ENCODE data around the gene ACAA2. TPM values are rescaled to one million over a fixed set of nuclear protein-coding genes. Genes with fewer than 3 reads are reported as not detected.

The ACAA2 gene
- total RNA-seq, 4 donors from 2014 or later: 43.0 to 214 (median 147) TPM

DNA sequence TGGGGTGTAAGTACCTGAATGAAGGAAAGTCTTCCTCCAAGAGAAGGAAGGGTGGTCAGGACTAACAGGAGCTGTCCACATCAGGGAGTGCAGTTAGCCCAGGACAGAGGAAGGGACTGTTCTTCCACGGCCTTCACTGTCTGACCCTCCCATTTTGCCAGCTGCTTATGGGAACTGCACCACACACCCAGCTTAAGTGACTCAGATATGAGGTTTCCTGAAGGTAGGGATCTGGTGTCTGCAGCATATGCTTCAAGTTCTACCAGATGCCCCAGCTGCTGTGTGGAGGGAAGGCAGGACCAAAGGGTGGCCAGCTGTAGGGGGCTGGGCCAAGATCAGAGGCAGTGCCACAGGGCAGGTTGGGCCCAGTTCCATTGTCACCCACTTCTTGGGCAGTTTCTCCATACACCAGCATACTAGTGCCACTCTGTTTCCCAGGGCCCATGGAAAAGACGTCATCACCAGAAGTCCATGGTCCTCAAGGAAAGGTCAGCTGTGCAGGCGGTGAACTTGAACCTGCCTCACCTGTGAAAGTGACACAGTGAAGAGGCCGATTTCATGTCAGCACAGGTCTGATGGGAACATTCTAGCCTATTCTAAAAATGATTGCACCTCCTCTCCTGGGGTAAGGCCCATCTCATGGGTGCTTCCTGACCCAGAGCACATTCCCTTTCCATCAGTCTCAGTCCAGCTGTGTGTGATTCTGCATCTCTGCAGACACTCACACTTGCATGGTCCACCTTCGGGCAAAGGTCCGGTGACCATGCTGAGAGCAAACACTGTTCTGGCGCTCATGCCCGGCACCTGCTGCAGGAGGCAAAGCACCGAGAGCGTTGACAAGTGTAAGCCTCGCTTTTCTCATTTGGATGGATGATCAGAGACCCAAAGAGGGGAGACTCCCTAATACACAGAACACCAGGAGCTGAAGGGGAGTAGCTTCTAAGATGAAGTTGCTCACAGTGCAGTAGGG, 68.0 kb downstream of the ACAA2 start:
- 89% methylated on average over 11 of the region's 11 CpGs; no CpG with 5 or more reads in 1 of the 2 donors for WGBS, 2 donors (ENCODE audit: low coverage in 1 of 2)
- TF ChIP-seq POLR2AphosphoS5 (IDR thresholded peaks at IDR 0.05): no peak
- no peak for TF ChIP-seq EP300 (IDR thresholded peaks at IDR 0.05; ENCODE audit: low read depth)
- no peak for TF ChIP-seq CTCF (IDR thresholded peaks at IDR 0.05)
- no peak for TF ChIP-seq POLR2A (IDR thresholded peaks at IDR 0.05)
- no peak for DNase-seq
- Histone ChIP-seq H3K9me3 (no peaks in the 10 kb centered on the region), H3K27ac (no peak overlapping the region), H3K27me3 (peaks cover 2% of the 10 kb centered on the region), H3K4me1 (no peaks in the 10 kb centered on the region), H3K4me3 (no peak overlapping the region), H3K36me3 (no peaks in the 10 kb centered on the region)
- intact Hi-C loops (cut with DNase I; ENCODE audit: low total_unique reads): no loop called here
- in situ Hi-C loops (cut with MboI; ENCODE audit: low pct_ligation_motif_present in 1 of 4, low pct_unique_long_range_greater_than_20kb in 1 of 4, low sequenced_read_pairs in 3 of 4): loop anchor here in 2 of 4 donors (25.0 kb wide), 1 partner anchor 183 kb away; the partner anchor contains the start of gene LIPG (in 2 of the 2)

- no peaks in the 10 kb centered on the region for H3K4me1 ChIP-seq
- peaks cover 2% of the 10 kb centered on the region for H3K27me3 ChIP-seq
- no peaks in the 10 kb centered on the region for H3K36me3 ChIP-seq
- intact Hi-C loops (cut with DNase I; ENCODE audit: low total_unique reads) (no loop called here), in situ Hi-C loops (cut with MboI; ENCODE audit: low pct_ligation_motif_present in 1 of 4, low pct_unique_long_range_greater_than_20kb in 1 of 4, low sequenced_read_pairs in 3 of 4) (loop anchor here in 2 of 4 donors (25.0 kb wide), 1 partner anchor 182 kb away; the partner anchor contains the start of gene LIPG (in 2 of the 2))
- no peak overlapping the region for H3K4me3 ChIP-seq
- WGBS, 2 donors (ENCODE audit: low coverage in 1 of 2): 83 to 85% methylated on average over 2 to 8 of the region's 8 CpGs
- no peak for DNase-seq
- no peaks in the 10 kb centered on the region for H3K9me3 ChIP-seq
- TF ChIP-seq CTCF (IDR thresholded peaks at IDR 0.05): no peak
- TF ChIP-seq POLR2A (IDR thresholded peaks at IDR 0.05): no peak
- TF ChIP-seq EP300 (IDR thresholded peaks at IDR 0.05; ENCODE audit: low read depth): no peak
- TF ChIP-seq POLR2AphosphoS5 (IDR thresholded peaks at IDR 0.05): no peak
- H3K27ac ChIP-seq: no peak overlapping the region
Measured at GRCh38 chr18:49744376-49745008, 68.8 kb downstream of the ACAA2 start.

DNA sequence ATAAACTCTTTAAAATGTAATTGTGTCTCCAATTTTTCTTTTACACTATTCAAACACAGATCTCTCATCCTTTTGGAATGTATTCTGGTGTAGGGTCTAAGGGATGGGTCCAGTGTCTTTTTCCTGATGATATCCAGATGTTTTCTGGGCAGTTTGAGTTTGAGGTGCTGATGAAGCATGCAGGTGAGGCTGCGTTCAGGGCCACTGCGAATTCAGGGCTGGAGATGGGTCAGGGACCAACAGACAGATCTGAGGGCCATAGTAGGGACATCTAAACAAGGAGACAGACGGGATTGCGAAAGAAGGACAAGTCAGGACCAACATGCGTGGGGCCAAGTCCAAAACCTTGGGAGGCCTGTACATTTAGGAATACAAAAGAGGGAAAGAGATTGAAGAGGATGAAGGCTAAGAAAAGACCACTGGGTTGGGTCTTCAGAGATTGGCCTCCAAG, 70.2 kb downstream of the ACAA2 start:
- DNase-seq: no peak
- in situ Hi-C loops (cut with MboI; ENCODE audit: low pct_ligation_motif_present in 1 of 4, low pct_unique_long_range_greater_than_20kb in 1 of 4, low sequenced_read_pairs in 3 of 4) (loop anchor here in 2 of 4 donors (25.0 kb wide), 1 partner anchor 181 kb away; the partner anchor contains the start of gene LIPG (in 2 of the 2)), intact Hi-C loops (cut with DNase I; ENCODE audit: low total_unique reads) (no loop called here)
- no peaks in the 10 kb centered on the region for H3K36me3 ChIP-seq
- 72 to 80% methylated on average over 3 to 5 of the region's 5 CpGs for WGBS, 2 donors (ENCODE audit: low coverage in 1 of 2)
- no peaks in the 10 kb centered on the region for H3K4me1 ChIP-seq
- peaks cover 2% of the 10 kb centered on the region for H3K27me3 ChIP-seq
- H3K27ac ChIP-seq: no peak overlapping the region
- no peak overlapping the region for H3K4me3 ChIP-seq
- TF ChIP-seq POLR2A (IDR thresholded peaks at IDR 0.05): no peak
- no peak for TF ChIP-seq CTCF (IDR thresholded peaks at IDR 0.05)
- no peak for TF ChIP-seq EP300 (IDR thresholded peaks at IDR 0.05; ENCODE audit: low read depth)
- TF ChIP-seq POLR2AphosphoS5 (IDR thresholded peaks at IDR 0.05): no peak
- H3K9me3 ChIP-seq: no peaks in the 10 kb centered on the region

Data from transverse colon (tissue), 4 donors.